Measurements from ENCODE around the gene AKR1C1.
"Not testable (repeated sequence)": the region's sequence is repeated elsewhere in the genome, so short reads cannot be mapped to it uniquely, and the experiment has no call there.

DNA sequence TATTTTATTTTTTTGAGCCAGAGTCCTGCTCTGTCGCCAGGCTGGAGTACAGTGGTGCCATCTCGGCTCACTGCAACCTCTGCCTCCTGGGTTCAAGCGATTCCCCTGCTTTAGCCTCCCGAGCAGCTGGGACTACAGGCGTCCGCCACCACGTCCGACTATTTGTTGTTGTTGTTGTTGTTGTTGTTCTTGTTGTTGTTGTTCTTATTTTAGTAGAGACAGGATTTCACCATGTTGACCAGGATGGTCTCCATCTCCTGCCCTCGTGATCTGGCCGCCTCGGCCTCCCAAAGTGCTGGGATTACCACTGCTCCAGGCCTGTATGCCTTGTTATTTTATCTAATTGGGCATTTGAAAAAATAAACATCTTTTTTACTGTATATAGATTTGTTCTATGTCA is 1.7 kb upstream of the AKR1C1 start:
- TF ChIP-seq POLR2A (IDR thresholded peaks at IDR 0.05), result not testable (repeated sequence)
- TF ChIP-seq, protein P1, sequence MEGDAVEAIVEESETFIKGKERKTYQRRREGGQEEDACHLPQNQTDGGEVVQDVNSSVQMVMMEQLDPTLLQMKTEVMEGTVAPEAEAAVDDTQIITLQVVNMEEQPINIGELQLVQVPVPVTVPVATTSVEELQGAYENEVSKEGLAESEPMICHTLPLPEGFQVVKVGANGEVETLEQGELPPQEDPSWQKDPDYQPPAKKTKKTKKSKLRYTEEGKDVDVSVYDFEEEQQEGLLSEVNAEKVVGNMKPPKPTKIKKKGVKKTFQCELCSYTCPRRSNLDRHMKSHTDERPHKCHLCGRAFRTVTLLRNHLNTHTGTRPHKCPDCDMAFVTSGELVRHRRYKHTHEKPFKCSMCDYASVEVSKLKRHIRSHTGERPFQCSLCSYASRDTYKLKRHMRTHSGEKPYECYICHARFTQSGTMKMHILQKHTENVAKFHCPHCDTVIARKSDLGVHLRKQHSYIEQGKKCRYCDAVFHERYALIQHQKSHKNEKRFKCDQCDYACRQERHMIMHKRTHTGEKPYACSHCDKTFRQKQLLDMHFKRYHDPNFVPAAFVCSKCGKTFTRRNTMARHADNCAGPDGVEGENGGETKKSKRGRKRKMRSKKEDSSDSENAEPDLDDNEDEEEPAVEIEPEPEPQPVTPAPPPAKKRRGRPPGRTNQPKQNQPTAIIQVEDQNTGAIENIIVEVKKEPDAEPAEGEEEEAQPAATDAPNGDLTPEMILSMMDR (IDR thresholded peaks at IDR 0.05), result not testable (repeated sequence)
